Glutamatergic neuron (in vitro differentiated cells): Measurements from ENCODE around the gene FARS2. TPM values are rescaled to one million over a fixed set of nuclear protein-coding genes. Genes with fewer than 3 reads are reported as not detected.

Experiments used
- DNase-seq: peaks from one replicate; pipeline ENCODE4 v3.0.0; 2022
- H3K27ac Mint-ChIP-seq: one replicate; pipeline ENCODE4 v1.8.0; 2020; ENCODE audit warnings: mild to moderate bottlenecking, mixed read lengths, inconsistent platforms; ENCODE audit not compliant: unreplicated experiment
- H3K27me3 Mint-ChIP-seq: one replicate; pipeline ENCODE4 v1.8.0; 2020; ENCODE audit warnings: mild to moderate bottlenecking, moderate library complexity, mixed read lengths, inconsistent platforms; ENCODE audit not compliant: unreplicated experiment
- H3K36me3 Mint-ChIP-seq: one replicate; pipeline ENCODE4 v1.8.0; 2020; ENCODE audit warnings: mild to moderate bottlenecking, mixed read lengths, inconsistent platforms; ENCODE audit not compliant: unreplicated experiment
- H3K4me1 Mint-ChIP-seq: one replicate; pipeline ENCODE4 v1.8.0; 2020; ENCODE audit warnings: mild to moderate bottlenecking, low read depth, mixed read lengths, inconsistent platforms; ENCODE audit not compliant: unreplicated experiment
- H3K4me3 Mint-ChIP-seq: one replicate; pipeline ENCODE4 v1.8.0; 2020; ENCODE audit warnings: mild to moderate bottlenecking, mixed read lengths, inconsistent platforms; ENCODE audit not compliant: unreplicated experiment
- H3K9me3 Mint-ChIP-seq: one replicate; pipeline ENCODE4 v1.8.0; 2020; ENCODE audit warnings: mild to moderate bottlenecking, moderate library complexity, mixed read lengths, inconsistent platforms; ENCODE audit not compliant: unreplicated experiment
- total RNA-seq: library from RNA; stranded (reverse); fragmentation: NEBNext Ultra II Directional; extraction: Animal tissue kit (Norgen Biotek cat#: 25700); gene quantifications from one replicate; pipeline ENCODE4 v1.2.1, GENCODE V29; 2021; ENCODE audit not compliant: unreplicated experiment
- TF ChIP-seq, protein P1 (sequence below): fragments of 200-600 bp; sonication (generic); IDR thresholded peaks from one replicate; pipeline ENCODE4 v1.5.0; 2021; ENCODE audit not compliant: partially characterized antibody, unreplicated experiment

The FARS2 gene
- total RNA-seq, 1 donor from 2014 or later, result 14.2 TPM

DNA sequence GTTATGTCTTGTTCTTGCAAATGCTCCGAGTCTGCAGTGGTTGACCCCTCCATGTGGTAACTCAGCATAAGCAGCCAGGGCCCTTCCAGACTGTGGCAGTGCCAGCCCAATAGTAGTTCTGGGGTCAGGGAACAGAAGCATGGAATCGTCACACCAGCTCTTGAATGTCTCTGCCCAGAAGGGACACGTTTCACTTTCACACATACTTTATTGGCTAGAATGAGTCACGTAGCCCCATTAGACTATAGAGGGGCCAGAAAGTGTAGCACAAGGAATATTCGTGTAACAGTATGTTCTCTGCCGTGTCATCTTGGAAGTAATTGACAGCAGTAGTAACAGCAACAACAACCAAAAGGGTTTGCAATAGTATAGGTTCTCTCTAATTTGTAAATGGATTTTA, 254.7 kb downstream of the FARS2 start:
- H3K36me3 Mint-ChIP-seq, result no peaks in the 10 kb centered on the region
- peaks cover under 1% of the 10 kb centered on the region for H3K4me1 Mint-ChIP-seq
- no peak for DNase-seq
- peaks cover 5% of the 10 kb centered on the region for H3K9me3 Mint-ChIP-seq
- TF ChIP-seq, protein P1, sequence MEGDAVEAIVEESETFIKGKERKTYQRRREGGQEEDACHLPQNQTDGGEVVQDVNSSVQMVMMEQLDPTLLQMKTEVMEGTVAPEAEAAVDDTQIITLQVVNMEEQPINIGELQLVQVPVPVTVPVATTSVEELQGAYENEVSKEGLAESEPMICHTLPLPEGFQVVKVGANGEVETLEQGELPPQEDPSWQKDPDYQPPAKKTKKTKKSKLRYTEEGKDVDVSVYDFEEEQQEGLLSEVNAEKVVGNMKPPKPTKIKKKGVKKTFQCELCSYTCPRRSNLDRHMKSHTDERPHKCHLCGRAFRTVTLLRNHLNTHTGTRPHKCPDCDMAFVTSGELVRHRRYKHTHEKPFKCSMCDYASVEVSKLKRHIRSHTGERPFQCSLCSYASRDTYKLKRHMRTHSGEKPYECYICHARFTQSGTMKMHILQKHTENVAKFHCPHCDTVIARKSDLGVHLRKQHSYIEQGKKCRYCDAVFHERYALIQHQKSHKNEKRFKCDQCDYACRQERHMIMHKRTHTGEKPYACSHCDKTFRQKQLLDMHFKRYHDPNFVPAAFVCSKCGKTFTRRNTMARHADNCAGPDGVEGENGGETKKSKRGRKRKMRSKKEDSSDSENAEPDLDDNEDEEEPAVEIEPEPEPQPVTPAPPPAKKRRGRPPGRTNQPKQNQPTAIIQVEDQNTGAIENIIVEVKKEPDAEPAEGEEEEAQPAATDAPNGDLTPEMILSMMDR, result no peak
- no peaks in the 10 kb centered on the region for H3K27me3 Mint-ChIP-seq
- H3K27ac Mint-ChIP-seq, result no peak overlapping the region
- no peak overlapping the region for H3K4me3 Mint-ChIP-seq

DNA sequence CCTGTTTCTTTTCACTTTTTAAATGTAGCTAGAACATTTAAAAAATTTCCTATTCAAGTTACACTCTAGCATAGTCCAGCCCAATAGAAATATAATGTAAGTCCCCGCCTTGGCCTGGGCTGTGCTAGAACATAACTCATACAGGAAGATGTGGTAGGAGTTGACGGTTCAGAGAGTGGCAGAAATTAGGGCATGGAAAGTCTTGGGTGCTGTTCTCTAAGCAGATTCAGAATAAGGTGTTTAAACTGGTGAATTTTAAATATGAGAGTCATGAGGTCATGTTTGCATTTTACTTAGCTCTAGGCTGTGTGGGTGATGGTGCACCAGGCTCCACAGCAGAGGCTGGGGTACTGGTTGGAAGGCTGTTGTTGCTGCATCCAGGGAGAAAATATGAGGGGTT, 256.5 kb downstream of the FARS2 start:
- TF ChIP-seq, protein P1, result no peak
- Mint-ChIP-seq H3K36me3 (peaks cover 3% of the 10 kb centered on the region), H3K27ac (no peak overlapping the region), H3K4me3 (no peak overlapping the region), H3K4me1 (peaks cover 1% of the 10 kb centered on the region), H3K9me3 (peaks cover 2% of the 10 kb centered on the region), H3K27me3 (no peaks in the 10 kb centered on the region)
- no peak for DNase-seq

DNA sequence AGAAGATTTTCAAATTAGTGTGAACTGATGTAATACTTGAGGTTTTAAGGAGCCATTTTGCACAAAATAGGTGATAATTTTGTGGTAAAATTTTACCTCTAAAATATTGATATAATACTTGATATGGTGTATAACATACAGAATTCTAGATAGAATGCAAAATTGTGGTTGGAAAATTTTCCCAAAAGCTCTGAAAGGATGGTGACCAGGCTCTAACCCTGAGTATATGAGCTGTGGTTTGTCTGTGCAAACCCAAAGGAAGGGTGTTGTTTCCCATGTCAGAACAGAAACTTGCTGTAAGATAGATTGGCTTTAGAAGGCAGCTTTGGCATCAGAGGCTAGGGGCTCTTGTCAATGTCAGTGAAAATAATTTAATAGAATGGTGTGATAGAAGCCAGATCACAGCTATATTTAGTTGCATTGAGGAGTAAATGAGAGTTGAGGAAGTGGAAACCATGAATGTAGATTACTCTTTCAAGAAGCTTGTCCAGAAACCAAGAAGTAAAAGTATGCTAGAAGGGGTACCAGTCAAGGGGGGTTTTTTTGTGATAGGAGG, 257.7 kb downstream of the FARS2 start:
- Mint-ChIP-seq H3K4me3 (no peak overlapping the region), H3K9me3 (no peaks in the 10 kb centered on the region), H3K27ac (no peak overlapping the region), H3K4me1 (peaks cover 2% of the 10 kb centered on the region), H3K36me3 (peaks cover 8% of the 10 kb centered on the region), H3K27me3 (no peaks in the 10 kb centered on the region)
- TF ChIP-seq, protein P1, result no peak
- no peak for DNase-seq

DNA sequence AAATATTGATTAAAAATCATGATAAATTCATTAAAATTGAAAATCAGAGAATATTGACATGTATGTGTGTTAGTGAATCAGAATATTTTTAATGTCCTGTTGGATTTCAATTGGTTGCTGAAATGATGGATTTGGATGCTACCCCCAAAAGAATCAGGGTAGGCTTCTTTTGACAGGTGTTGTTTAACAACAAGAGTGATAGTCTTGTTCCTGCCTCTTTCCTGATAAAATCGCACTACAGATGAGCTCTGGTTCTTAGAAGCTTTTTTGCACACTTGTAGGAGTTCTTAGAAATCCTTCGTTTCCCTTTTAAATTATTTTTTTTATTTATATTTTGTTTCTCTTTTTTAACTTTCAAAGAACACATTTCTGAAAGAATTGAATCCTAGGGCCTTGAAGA, 259.5 kb downstream of the FARS2 start:
- no peak for DNase-seq
- no peak overlapping the region for H3K27ac Mint-ChIP-seq
- peaks cover 10% of the 10 kb centered on the region for H3K4me1 Mint-ChIP-seq
- H3K36me3 Mint-ChIP-seq, result peaks cover 8% of the 10 kb centered on the region
- no peaks in the 10 kb centered on the region for H3K27me3 Mint-ChIP-seq
- H3K9me3 Mint-ChIP-seq, result no peaks in the 10 kb centered on the region
- H3K4me3 Mint-ChIP-seq, result no peak overlapping the region
- TF ChIP-seq, protein P1, result no peak

DNA sequence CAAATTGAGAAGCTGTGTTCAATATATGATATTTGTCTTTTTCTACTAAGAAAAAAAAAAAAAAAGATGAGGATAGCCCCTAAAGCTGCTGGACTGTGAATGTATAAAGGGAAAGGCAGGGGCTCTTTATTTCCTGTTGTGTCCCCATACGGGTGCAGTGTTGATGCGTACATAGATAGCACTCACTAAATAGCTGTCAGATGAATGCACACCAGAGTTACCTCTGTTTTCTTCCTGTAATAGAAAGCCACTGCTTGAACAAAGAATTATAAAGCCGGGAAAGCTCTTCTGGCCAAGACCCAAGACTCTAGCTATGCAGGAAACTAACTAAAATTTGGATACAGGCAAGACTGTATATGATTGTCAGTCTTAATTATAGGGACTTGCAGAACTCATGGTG, 260.0 kb downstream of the FARS2 start:
- no peaks in the 10 kb centered on the region for H3K27me3 Mint-ChIP-seq
- H3K27ac Mint-ChIP-seq, result no peak overlapping the region
- no peak for DNase-seq
- H3K4me3 Mint-ChIP-seq, result no peak overlapping the region
- H3K4me1 Mint-ChIP-seq, result peaks cover 10% of the 10 kb centered on the region
- TF ChIP-seq, protein P1, result no peak
- peaks cover 8% of the 10 kb centered on the region for H3K36me3 Mint-ChIP-seq
- no peaks in the 10 kb centered on the region for H3K9me3 Mint-ChIP-seq
